Activated CD8-positive, alpha-beta memory T cell treated with anti-CD3 and anti-CD28 coated beads, Interleukin-2, amount 50 U/mL, for 24 hours (primary cell): ENCODE results near the gene PANX2.
"Not testable (repeated sequence)": the region's sequence is repeated elsewhere in the genome, so short reads cannot be mapped to it uniquely, and the experiment has no call there.

ENCODE experiments used
- DNase-seq: peaks from one replicate; pipeline ENCODE4 v3.0.0-alpha.2; 2020; ENCODE audit errors: extremely low read depth

The PANX2 gene

GRCh38 chr22:50170453-50171318 is at the start of gene PANX2:
PANX2 (plus strand) TSS chr22:50170731; CDS start chr22:50170731, 0 bp downstream.
- DNase-seq = no peak

GRCh38 chr22:50121202-50121740 is 49.3 kb upstream of the PANX2 start:
- no peak for DNase-seq

- DNase-seq = no peak
These were observed 47.4 kb upstream of the PANX2 start for GRCh38 chr22:50123119-50123518.

- DNase-seq = no peak
These were observed 45.5 kb upstream of the PANX2 start for GRCh38 chr22:50125029-50125428.

- DNase-seq = no peak
These were observed 41.3 kb upstream of the PANX2 start for GRCh38 chr22:50129121-50129736.

- no peak for DNase-seq
These were observed 38.6 kb upstream of the PANX2 start for GRCh38 chr22:50131894-50132293.

GRCh38 chr22:50134481-50134880 is 36.0 kb upstream of the PANX2 start:
- DNase-seq = no peak

GRCh38 chr22:50136581-50137015 is 33.9 kb upstream of the PANX2 start:
- no peak for DNase-seq

- not testable (repeated sequence) for DNase-seq
These were observed 33.3 kb upstream of the PANX2 start for GRCh38 chr22:50137277-50137676.

GRCh38 chr22:50138041-50138440 is 32.5 kb upstream of the PANX2 start:
- no peak for DNase-seq

GRCh38 chr22:50138988-50139387 is 31.5 kb upstream of the PANX2 start:
- no peak for DNase-seq

GRCh38 chr22:50139843-50140415 is 30.6 kb upstream of the PANX2 start:
- DNase-seq = no peak

- DNase-seq = no peak
These were observed 29.9 kb upstream of the PANX2 start for GRCh38 chr22:50140615-50141014.

- no peak for DNase-seq
These were observed 29.1 kb upstream of the PANX2 start for GRCh38 chr22:50141462-50141861.

- DNase-seq = no peak
These were observed 28.6 kb upstream of the PANX2 start for GRCh38 chr22:50141891-50142363.

- DNase-seq = no peak
These were observed 27.4 kb upstream of the PANX2 start for GRCh38 chr22:50143096-50143495.

GRCh38 chr22:50144005-50144614 is 26.4 kb upstream of the PANX2 start:
- no peak for DNase-seq

- no peak for DNase-seq
These were observed 24.7 kb upstream of the PANX2 start for GRCh38 chr22:50145721-50146438.

GRCh38 chr22:50146439-50147238 is 23.9 kb upstream of the PANX2 start:
- DNase-seq = no peak
